Liver (tissue), 9 donors: ENCODE measurements around the gene ZNF768. TPM values are rescaled to one million over a fixed set of nuclear protein-coding genes. Genes with fewer than 3 reads are reported as not detected.

ENCODE experiments used
- DNase-seq: peaks from one replicate; pipeline ENCODE4 v3.0.0-alpha.2; 2017; ENCODE audit warnings: low spot score
- H3K27ac ChIP-seq, 2 donors: one replicate each; pipeline ENCODE4 v1.7.0; 2013; ENCODE audit warnings: inconsistent platforms in 2 of 2, low read length in 2 of 2, control low read depth in 1 of 2, low read depth in 1 of 2, mild to moderate bottlenecking in 1 of 2
- H3K27me3 ChIP-seq, 4 donors: one replicate each; pipeline versions ENCODE4 v1.6.1 to v1.7.0; 2013; ENCODE audit warnings: low read length in 3 of 4, inconsistent platforms in 1 of 4, mild to moderate bottlenecking in 1 of 4, moderate library complexity in 1 of 4; ENCODE audit not compliant: control insufficient read depth in 4 of 4, insufficient read depth in 4 of 4
- H3K36me3 ChIP-seq, 4 donors: one replicate each; pipeline versions ENCODE4 v1.6.1 to v1.7.0; 2013; ENCODE audit warnings: low read length in 3 of 4, mild to moderate bottlenecking in 3 of 4, low read depth in 1 of 4, moderate library complexity in 1 of 4; ENCODE audit not compliant: control insufficient read depth in 4 of 4, insufficient read depth in 3 of 4
- H3K4me1 ChIP-seq, 4 donors: one replicate each; pipeline versions ENCODE4 v1.6.1 to v1.7.0; 2013; ENCODE audit warnings: low read length in 3 of 4, mild to moderate bottlenecking in 3 of 4, moderate library complexity in 1 of 4; ENCODE audit not compliant: control insufficient read depth in 4 of 4, insufficient read depth in 4 of 4
- H3K4me3 ChIP-seq, 3 donors: one replicate each; pipeline versions ENCODE4 v1.6.1 to v1.7.0; 2013; ENCODE audit warnings: low read length in 3 of 3, control low read depth in 1 of 3, low read depth in 1 of 3, mild to moderate bottlenecking in 1 of 3
- H3K9ac ChIP-seq, 2 donors: one replicate each; pipeline ENCODE4 v1.7.0; 2013; ENCODE audit warnings: low read length in 2 of 2, mild to moderate bottlenecking in 2 of 2, moderate library complexity in 2 of 2, control low read depth in 1 of 2, low read depth in 1 of 2
- H3K9me3 ChIP-seq, 4 donors: one replicate each; pipeline versions ENCODE4 v1.6.1 to v1.7.0; 2013; ENCODE audit warnings: low read length in 3 of 4; ENCODE audit not compliant: control insufficient read depth in 4 of 4
- EGR1 ChIP-seq, 2 donors: IDR thresholded peaks; 2 replicates each; pipeline ENCODE4 v1.6.1; 2016 to 2018; ENCODE audit warnings: antibody characterized with exemption in 2 of 2, low read depth in 2 of 2
- FOXA1 ChIP-seq: IDR thresholded peaks from 2 replicates; pipeline ENCODE4 v1.6.1; 2016; ENCODE audit warnings: antibody characterized with exemption
- FOXA2 ChIP-seq: IDR thresholded peaks from 2 replicates; pipeline ENCODE4 v1.6.1; 2016; ENCODE audit warnings: antibody characterized with exemption
- GABPA ChIP-seq, 2 donors: IDR thresholded peaks in 1 of 2; conservative IDR thresholded peaks in 1 of 2; 2 replicates each; pipeline ENCODE4 v1.6.1; 2016; ENCODE audit warnings: antibody characterized with exemption in 2 of 2, mild to moderate bottlenecking in 1 of 2, moderate library complexity in 1 of 2
- HNF4A ChIP-seq, 2 donors: conservative IDR thresholded peaks; 2 replicates each; pipeline ENCODE4 v1.6.1; 2016; ENCODE audit warnings: antibody characterized with exemption in 2 of 2, mild to moderate bottlenecking in 2 of 2
- HNF4G ChIP-seq: IDR thresholded peaks from 2 replicates; pipeline ENCODE4 v1.6.1; 2016; ENCODE audit warnings: antibody characterized with exemption
- JUND ChIP-seq, 2 donors: IDR thresholded peaks; 2 replicates each; pipeline ENCODE4 v1.6.1; 2016; ENCODE audit warnings: antibody characterized with exemption in 2 of 2
- RAD21 ChIP-seq, 2 donors: IDR thresholded peaks; 2 replicates each; pipeline ENCODE4 v1.6.1; 2016; ENCODE audit warnings: antibody characterized with exemption in 2 of 2, mild to moderate bottlenecking in 2 of 2
- SP1 ChIP-seq: IDR thresholded peaks from 2 replicates; pipeline ENCODE4 v1.6.1; 2018; ENCODE audit warnings: antibody characterized with exemption, mild to moderate bottlenecking
- TAF1 ChIP-seq: conservative IDR thresholded peaks from 2 replicates; pipeline ENCODE4 v1.6.1; 2016; ENCODE audit warnings: antibody characterized with exemption, mild to moderate bottlenecking
- YY1 ChIP-seq: IDR thresholded peaks from 2 replicates; pipeline ENCODE4 v1.6.1; 2016; ENCODE audit warnings: antibody characterized with exemption, mild to moderate bottlenecking
- WGBS: extraction: QIAGEN DNeasy Blood & Tissue Kit; methylation state at CpG from one replicate; pipeline ENCODE4 v1.1.7; 2013; 5-methylcytosine and 5-hydroxymethylcytosine counted together
- polyA plus RNA-seq, 2 donors: library from polyadenylated mRNA; stranded (reverse) in 1 of 2; unstranded in 1 of 2; fragments of 200-250 nt in 1 of 2; fragments of >200 nt in 1 of 2; fragmentation: Nextera tagmentation in 1 of 2; extraction: Ambion mirVana in 1 of 2; gene quantifications; one replicate each; pipeline versions ENCODE4 v1.2.1 to v1.2.3, GENCODE V29; 2013 to 2015
- total RNA-seq, 2 donors: library from RNA; depleted of rRNA; stranded (reverse); fragments of >200 nt; gene quantifications; one replicate each; pipeline ENCODE4 v1.2.3, GENCODE V29; 2014
- TF ChIP-seq, protein P1 (sequence below): IDR thresholded peaks from 2 replicates; pipeline ENCODE4 v1.6.1; 2016; ENCODE audit warnings: antibody characterized with exemption, mild to moderate bottlenecking
- TF ChIP-seq, protein P2 (sequence below): IDR thresholded peaks from 2 replicates; pipeline ENCODE4 v1.6.1; 2016; ENCODE audit warnings: antibody characterized with exemption
- TF ChIP-seq, protein P3 (sequence below): fragments of 150-350 bp; IDR thresholded peaks from 2 replicates; pipeline ENCODE4 v1.5.1; 2017; ENCODE audit warnings: improper control_type of control experiment, low read depth, low read length; ENCODE audit not compliant: missing input control
- TF ChIP-seq, protein P4 (sequence below): IDR thresholded peaks from 2 replicates; pipeline ENCODE4 v1.6.1; 2016; ENCODE audit warnings: antibody characterized with exemption
- TF ChIP-seq, protein P5 (sequence below): IDR thresholded peaks from 2 replicates; pipeline ENCODE4 v1.6.1; 2016; ENCODE audit warnings: antibody characterized with exemption
- donor health status: healthy.
- donor health status: healthy.
- donor health status: healthy.
- donor health status: healthy.
- donor health status: healthy.

ZNF768 gene
- total and polyA plus RNA-seq, 4 donors: 2.2 to 16.9 (median 10.9) TPM

DNA sequence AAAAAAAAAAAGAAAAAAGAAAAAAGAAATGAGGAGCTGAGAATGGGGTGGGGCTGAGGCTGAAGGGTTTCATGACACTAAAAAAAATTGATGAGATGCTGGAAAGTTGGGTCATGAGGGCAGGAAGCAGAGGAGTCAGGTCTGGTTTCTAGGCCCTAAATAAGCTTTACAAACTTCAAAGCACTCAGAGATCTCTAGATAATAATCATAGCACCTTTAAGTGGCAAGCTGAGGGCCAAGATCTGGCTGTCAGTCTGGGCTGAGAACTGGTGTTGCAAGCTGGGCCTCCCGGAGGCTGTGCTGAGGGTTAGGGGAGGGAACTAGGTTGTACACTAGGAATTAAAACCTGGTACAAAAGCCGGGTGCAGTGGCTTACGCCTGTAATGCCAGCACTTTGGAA lies 25.4 kb upstream of the ZNF768 start:
- no peak for DNase-seq
- Histone ChIP-seq H3K27ac (no peak overlapping the region), H3K4me3 (no peak overlapping the region), H3K9ac (no peak overlapping the region), H3K27me3 (no peaks in the 10 kb centered on the region), H3K36me3 (peaks cover 6 to 11% (median 8%) of the 10 kb centered on the region in 4 donors), H3K9me3 (no peaks in the 10 kb centered on the region), H3K4me1 (peaks cover 0 to 5% (median 2%) of the 10 kb centered on the region in 4 donors)
- TF ChIP-seq EGR1 (IDR thresholded peaks at IDR 0.05; ENCODE audit: low read depth in 2 of 2) (no peak), FOXA1 (no peak), JUND (IDR thresholded peaks at IDR 0.05) (no peak), GABPA (IDR thresholded peaks at IDR 0.05 in 1 of 2, conservative IDR thresholded peaks at IDR 0.05 in 1 of 2) (no peak), FOXA2 (no peak), HNF4A (conservative IDR thresholded peaks at IDR 0.05) (no peak), SP1 (no peak), YY1 (no peak), RAD21 (IDR thresholded peaks at IDR 0.05) (no peak), TAF1 (no peak), HNF4G (no peak)
- TF ChIP-seq, protein P1, sequence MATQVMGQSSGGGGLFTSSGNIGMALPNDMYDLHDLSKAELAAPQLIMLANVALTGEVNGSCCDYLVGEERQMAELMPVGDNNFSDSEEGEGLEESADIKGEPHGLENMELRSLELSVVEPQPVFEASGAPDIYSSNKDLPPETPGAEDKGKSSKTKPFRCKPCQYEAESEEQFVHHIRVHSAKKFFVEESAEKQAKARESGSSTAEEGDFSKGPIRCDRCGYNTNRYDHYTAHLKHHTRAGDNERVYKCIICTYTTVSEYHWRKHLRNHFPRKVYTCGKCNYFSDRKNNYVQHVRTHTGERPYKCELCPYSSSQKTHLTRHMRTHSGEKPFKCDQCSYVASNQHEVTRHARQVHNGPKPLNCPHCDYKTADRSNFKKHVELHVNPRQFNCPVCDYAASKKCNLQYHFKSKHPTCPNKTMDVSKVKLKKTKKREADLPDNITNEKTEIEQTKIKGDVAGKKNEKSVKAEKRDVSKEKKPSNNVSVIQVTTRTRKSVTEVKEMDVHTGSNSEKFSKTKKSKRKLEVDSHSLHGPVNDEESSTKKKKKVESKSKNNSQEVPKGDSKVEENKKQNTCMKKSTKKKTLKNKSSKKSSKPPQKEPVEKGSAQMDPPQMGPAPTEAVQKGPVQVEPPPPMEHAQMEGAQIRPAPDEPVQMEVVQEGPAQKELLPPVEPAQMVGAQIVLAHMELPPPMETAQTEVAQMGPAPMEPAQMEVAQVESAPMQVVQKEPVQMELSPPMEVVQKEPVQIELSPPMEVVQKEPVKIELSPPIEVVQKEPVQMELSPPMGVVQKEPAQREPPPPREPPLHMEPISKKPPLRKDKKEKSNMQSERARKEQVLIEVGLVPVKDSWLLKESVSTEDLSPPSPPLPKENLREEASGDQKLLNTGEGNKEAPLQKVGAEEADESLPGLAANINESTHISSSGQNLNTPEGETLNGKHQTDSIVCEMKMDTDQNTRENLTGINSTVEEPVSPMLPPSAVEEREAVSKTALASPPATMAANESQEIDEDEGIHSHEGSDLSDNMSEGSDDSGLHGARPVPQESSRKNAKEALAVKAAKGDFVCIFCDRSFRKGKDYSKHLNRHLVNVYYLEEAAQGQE: no peak
- TF ChIP-seq, protein P2, sequence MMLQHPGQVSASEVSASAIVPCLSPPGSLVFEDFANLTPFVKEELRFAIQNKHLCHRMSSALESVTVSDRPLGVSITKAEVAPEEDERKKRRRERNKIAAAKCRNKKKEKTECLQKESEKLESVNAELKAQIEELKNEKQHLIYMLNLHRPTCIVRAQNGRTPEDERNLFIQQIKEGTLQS: no peak
- TF ChIP-seq, protein P3, sequence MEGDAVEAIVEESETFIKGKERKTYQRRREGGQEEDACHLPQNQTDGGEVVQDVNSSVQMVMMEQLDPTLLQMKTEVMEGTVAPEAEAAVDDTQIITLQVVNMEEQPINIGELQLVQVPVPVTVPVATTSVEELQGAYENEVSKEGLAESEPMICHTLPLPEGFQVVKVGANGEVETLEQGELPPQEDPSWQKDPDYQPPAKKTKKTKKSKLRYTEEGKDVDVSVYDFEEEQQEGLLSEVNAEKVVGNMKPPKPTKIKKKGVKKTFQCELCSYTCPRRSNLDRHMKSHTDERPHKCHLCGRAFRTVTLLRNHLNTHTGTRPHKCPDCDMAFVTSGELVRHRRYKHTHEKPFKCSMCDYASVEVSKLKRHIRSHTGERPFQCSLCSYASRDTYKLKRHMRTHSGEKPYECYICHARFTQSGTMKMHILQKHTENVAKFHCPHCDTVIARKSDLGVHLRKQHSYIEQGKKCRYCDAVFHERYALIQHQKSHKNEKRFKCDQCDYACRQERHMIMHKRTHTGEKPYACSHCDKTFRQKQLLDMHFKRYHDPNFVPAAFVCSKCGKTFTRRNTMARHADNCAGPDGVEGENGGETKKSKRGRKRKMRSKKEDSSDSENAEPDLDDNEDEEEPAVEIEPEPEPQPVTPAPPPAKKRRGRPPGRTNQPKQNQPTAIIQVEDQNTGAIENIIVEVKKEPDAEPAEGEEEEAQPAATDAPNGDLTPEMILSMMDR: no peak
- TF ChIP-seq, protein P4, sequence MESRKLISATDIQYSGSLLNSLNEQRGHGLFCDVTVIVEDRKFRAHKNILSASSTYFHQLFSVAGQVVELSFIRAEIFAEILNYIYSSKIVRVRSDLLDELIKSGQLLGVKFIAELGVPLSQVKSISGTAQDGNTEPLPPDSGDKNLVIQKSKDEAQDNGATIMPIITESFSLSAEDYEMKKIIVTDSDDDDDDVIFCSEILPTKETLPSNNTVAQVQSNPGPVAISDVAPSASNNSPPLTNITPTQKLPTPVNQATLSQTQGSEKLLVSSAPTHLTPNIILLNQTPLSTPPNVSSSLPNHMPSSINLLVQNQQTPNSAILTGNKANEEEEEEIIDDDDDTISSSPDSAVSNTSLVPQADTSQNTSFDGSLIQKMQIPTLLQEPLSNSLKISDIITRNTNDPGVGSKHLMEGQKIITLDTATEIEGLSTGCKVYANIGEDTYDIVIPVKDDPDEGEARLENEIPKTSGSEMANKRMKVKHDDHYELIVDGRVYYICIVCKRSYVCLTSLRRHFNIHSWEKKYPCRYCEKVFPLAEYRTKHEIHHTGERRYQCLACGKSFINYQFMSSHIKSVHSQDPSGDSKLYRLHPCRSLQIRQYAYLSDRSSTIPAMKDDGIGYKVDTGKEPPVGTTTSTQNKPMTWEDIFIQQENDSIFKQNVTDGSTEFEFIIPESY: no peak
- TF ChIP-seq, protein P5, sequence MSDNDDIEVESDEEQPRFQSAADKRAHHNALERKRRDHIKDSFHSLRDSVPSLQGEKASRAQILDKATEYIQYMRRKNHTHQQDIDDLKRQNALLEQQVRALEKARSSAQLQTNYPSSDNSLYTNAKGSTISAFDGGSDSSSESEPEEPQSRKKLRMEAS: no peak
- WGBS: 84% methylated on average over 3 of the region's 3 CpGs
